ENCODE data around the gene KSR2. TPM values are rescaled to one million over a fixed set of nuclear protein-coding genes. Genes with fewer than 3 reads are reported as not detected.

KSR2 gene
- total RNA-seq, 2 experiments from 2014 or later, result 0.03 to 0.15 TPM

DNA sequence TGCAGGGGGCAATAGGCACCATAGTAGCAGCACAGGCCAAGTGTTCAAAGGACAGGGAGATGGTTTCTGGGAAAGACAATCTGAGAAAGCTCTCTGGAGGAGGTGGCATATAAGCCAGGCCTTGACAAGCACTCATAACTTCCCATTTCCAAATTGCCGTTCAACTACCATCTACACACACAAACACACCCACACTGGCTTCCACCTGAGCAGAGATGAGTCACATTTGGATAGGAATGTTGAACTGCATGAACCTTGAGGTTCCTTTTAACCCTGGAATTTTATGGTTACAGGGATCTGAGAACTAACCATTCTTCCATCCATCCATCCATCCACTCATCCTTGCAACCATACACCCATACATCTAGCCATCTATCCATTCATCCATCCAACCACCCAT, 86.6 kb downstream of the KSR2 start:
- POLR2A ChIA-PET, result no interaction called here
- H3K4me2 ChIP-seq (ENCODE audit: low read length), result no peak overlapping the region
- no peak overlapping the region for H3K4me3 ChIP-seq (ENCODE audit: low read depth, low read length, poor library complexity, severe bottlenecking)
- intact Hi-C loops (cut with micrococcal nuclease; ENCODE audit: unreplicated experiment), result no loop called here
- H3K36me3 ChIP-seq (ENCODE audit: insufficient read depth, low read length), result no peaks in the 10 kb centered on the region
- CTCF ChIA-PET (ENCODE audit: unreplicated experiment), result no interaction called here
- TF ChIP-seq EZH2phosphoT487 (IDR thresholded peaks at IDR 0.05; ENCODE audit: borderline replicate concordance, low read depth, low read length), result no peak
- TF ChIP-seq, protein P1, sequence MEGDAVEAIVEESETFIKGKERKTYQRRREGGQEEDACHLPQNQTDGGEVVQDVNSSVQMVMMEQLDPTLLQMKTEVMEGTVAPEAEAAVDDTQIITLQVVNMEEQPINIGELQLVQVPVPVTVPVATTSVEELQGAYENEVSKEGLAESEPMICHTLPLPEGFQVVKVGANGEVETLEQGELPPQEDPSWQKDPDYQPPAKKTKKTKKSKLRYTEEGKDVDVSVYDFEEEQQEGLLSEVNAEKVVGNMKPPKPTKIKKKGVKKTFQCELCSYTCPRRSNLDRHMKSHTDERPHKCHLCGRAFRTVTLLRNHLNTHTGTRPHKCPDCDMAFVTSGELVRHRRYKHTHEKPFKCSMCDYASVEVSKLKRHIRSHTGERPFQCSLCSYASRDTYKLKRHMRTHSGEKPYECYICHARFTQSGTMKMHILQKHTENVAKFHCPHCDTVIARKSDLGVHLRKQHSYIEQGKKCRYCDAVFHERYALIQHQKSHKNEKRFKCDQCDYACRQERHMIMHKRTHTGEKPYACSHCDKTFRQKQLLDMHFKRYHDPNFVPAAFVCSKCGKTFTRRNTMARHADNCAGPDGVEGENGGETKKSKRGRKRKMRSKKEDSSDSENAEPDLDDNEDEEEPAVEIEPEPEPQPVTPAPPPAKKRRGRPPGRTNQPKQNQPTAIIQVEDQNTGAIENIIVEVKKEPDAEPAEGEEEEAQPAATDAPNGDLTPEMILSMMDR (conservative IDR thresholded peaks at IDR 0.05; ENCODE audit: low read length), result no peak
- H2AFZ ChIP-seq (ENCODE audit: low read length), result no peak overlapping the region
- H3K4me1 ChIP-seq (ENCODE audit: insufficient read depth, low read length, poor library complexity, severe bottlenecking), result no peaks in the 10 kb centered on the region
- no peak for DNase-seq (ENCODE audit: low spot score)
- H3K27ac ChIP-seq (ENCODE audit: low read depth, low read length, poor library complexity, severe bottlenecking), result no peak overlapping the region
- H3K79me2 ChIP-seq (ENCODE audit: insufficient read depth, low read depth, low read length), result no peaks in the 10 kb centered on the region
- no peaks in the 10 kb centered on the region for H4K20me1 ChIP-seq (ENCODE audit: insufficient read depth, low read length)
- no TSS peak for BruUV-seq (replicated peaks)
- H3K9me2 ChIP-seq (ENCODE audit: insufficient read depth, low read length), result no peaks in the 10 kb centered on the region
- H3K9me3 ChIP-seq (ENCODE audit: low read length), result no peaks in the 10 kb centered on the region

DNA sequence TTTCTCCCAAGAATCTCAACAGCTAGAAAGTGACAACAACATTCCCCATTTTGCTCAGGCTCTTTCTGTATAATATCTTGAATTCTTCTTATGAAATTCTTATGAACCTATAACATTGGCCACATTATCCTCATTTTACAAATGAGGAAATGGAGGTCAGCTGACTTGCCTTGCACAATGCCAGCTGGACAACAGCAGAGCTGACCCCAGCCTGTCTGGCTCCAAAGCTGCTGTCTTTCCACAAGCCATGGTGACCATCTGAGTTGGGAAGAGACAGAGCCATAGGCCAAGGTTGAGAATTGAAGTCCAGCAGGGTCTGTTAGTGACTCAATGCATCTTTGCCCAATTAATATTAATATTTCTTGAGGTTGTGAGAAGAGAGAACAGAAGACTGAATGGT, 87.3 kb downstream of the KSR2 start:
- CTCF ChIA-PET (ENCODE audit: unreplicated experiment), result no interaction called here
- Histone ChIP-seq H3K27ac (ENCODE audit: low read depth, low read length, poor library complexity, severe bottlenecking) (no peak overlapping the region), H3K4me1 (ENCODE audit: insufficient read depth, low read length, poor library complexity, severe bottlenecking) (no peaks in the 10 kb centered on the region), H3K36me3 (ENCODE audit: insufficient read depth, low read length) (no peaks in the 10 kb centered on the region), H3K79me2 (ENCODE audit: insufficient read depth, low read depth, low read length) (no peaks in the 10 kb centered on the region), H3K9me2 (ENCODE audit: insufficient read depth, low read length) (no peaks in the 10 kb centered on the region), H4K20me1 (ENCODE audit: insufficient read depth, low read length) (no peaks in the 10 kb centered on the region), H2AFZ (ENCODE audit: low read length) (no peak overlapping the region), H3K4me3 (ENCODE audit: low read depth, low read length, poor library complexity, severe bottlenecking) (no peak overlapping the region), H3K9me3 (ENCODE audit: low read length) (no peaks in the 10 kb centered on the region), H3K4me2 (ENCODE audit: low read length) (no peak overlapping the region)
- TF ChIP-seq, protein P1 (conservative IDR thresholded peaks at IDR 0.05; ENCODE audit: low read length), result no peak
- no peak for TF ChIP-seq EZH2phosphoT487 (IDR thresholded peaks at IDR 0.05; ENCODE audit: borderline replicate concordance, low read depth, low read length)
- no peak for DNase-seq (ENCODE audit: low spot score)
- intact Hi-C loops (cut with micrococcal nuclease; ENCODE audit: unreplicated experiment), result no loop called here
- POLR2A ChIA-PET, result no interaction called here
- no TSS peak for BruUV-seq (replicated peaks)

DNA sequence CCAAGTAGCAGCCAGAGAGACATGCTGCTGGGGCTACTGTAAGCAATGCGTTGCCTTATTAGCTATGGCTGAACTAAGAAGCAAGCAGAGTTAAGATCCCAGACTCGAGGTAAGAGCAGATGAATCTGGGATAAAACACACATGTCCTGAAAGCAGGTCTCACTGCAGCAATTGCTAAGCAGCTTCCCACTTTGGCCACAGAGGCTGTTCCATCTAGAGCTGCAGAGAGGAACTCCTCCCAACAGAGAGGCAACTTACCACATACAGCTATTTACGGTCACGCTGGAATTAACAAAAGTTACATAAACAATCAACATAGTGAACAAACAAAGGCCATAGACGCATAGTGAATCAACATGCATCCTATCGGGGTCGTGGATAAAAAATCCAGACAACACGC, 90.2 kb downstream of the KSR2 start:
- no peak overlapping the region for H2AFZ ChIP-seq (ENCODE audit: low read length)
- no peaks in the 10 kb centered on the region for H3K4me1 ChIP-seq (ENCODE audit: insufficient read depth, low read length, poor library complexity, severe bottlenecking)
- ChIA-PET CTCF (ENCODE audit: unreplicated experiment) (no interaction called here), POLR2A (no interaction called here)
- no peaks in the 10 kb centered on the region for H4K20me1 ChIP-seq (ENCODE audit: insufficient read depth, low read length)
- H3K4me3 ChIP-seq (ENCODE audit: low read depth, low read length, poor library complexity, severe bottlenecking), result no peak overlapping the region
- H3K4me2 ChIP-seq (ENCODE audit: low read length), result no peak overlapping the region
- no peaks in the 10 kb centered on the region for H3K36me3 ChIP-seq (ENCODE audit: insufficient read depth, low read length)
- H3K79me2 ChIP-seq (ENCODE audit: insufficient read depth, low read depth, low read length), result no peaks in the 10 kb centered on the region
- TF ChIP-seq, protein P1 (conservative IDR thresholded peaks at IDR 0.05; ENCODE audit: low read length), result no peak
- TF ChIP-seq EZH2phosphoT487 (IDR thresholded peaks at IDR 0.05; ENCODE audit: borderline replicate concordance, low read depth, low read length), result no peak
- intact Hi-C loops (cut with micrococcal nuclease; ENCODE audit: unreplicated experiment), result loop anchor here (5.0 kb wide), 2 partner anchors 154 to 179 kb away; no protein-coding TSS in a partner anchor
- BruUV-seq (replicated peaks), result no TSS peak
- H3K9me2 ChIP-seq (ENCODE audit: insufficient read depth, low read length), result no peaks in the 10 kb centered on the region
- no peak for DNase-seq (ENCODE audit: low spot score)
- H3K27ac ChIP-seq (ENCODE audit: low read depth, low read length, poor library complexity, severe bottlenecking), result no peak overlapping the region
- H3K9me3 ChIP-seq (ENCODE audit: low read length), result no peaks in the 10 kb centered on the region

Data from OCI-LY7 (cell line).